D721Med (cell line): Measurements from ENCODE around the gene NDUFA9.

Experiments
- DNase-seq: peaks from one replicate; pipeline ENCODE4 v3.0.0; 2011; ENCODE audit warnings: low spot score; ENCODE audit not compliant: insufficient read length
- FAIRE-seq: peaks from 2 replicates; lab custom pipeline; 2011; peaks lifted over from hg19 to GRCh38; lab: Jason Lieb, UNC
- TF ChIP-seq, protein P1 (sequence below): IDR thresholded peaks from 2 replicates; pipeline ENCODE4 v1.5.1; 2012; ENCODE audit warnings: mild to moderate bottlenecking, control low read depth; ENCODE audit not compliant: insufficient read depth; ENCODE audit errors: missing control alignments

The NDUFA9 gene

DNA sequence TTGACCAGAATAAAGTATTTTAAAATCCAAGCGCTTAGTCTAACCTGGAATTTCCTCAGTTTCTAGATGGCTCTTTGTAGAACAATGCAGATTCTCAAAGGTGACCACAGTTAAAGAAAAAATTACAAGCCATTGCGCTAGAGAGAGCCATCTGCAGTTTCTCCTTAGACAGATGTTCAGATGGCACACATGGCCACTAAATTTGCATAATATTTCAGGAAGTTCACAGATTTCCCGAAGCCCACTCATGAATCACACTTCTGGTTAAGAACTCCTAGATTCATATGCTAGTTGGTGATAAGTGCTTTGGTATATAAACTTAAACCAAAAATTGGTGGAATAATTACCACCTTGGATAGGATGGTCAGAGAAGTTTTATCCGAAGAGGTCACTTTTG, 812 bp upstream of the NDUFA9 start:
- no peak for DNase-seq
- TF ChIP-seq, protein P1, sequence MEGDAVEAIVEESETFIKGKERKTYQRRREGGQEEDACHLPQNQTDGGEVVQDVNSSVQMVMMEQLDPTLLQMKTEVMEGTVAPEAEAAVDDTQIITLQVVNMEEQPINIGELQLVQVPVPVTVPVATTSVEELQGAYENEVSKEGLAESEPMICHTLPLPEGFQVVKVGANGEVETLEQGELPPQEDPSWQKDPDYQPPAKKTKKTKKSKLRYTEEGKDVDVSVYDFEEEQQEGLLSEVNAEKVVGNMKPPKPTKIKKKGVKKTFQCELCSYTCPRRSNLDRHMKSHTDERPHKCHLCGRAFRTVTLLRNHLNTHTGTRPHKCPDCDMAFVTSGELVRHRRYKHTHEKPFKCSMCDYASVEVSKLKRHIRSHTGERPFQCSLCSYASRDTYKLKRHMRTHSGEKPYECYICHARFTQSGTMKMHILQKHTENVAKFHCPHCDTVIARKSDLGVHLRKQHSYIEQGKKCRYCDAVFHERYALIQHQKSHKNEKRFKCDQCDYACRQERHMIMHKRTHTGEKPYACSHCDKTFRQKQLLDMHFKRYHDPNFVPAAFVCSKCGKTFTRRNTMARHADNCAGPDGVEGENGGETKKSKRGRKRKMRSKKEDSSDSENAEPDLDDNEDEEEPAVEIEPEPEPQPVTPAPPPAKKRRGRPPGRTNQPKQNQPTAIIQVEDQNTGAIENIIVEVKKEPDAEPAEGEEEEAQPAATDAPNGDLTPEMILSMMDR: no peak
- no peak for FAIRE-seq

DNA sequence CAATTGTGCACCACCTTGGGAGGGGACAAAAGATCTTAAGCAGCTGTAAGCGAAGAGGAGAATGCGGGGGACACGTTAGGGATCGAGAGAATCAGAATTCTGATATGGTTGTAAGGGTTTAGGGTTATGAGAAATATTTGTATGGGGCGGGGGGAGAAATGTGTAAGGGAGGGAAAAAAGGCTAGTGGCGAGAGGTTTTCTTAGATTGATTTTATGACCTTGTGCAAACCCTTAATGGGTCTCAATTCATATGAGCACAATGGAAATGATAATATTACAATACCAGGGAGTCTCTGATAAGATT, 396 bp downstream of the NDUFA9 start:
- DNase-seq (no peak), FAIRE-seq (no peak)
- TF ChIP-seq, protein P1: no peak

DNA sequence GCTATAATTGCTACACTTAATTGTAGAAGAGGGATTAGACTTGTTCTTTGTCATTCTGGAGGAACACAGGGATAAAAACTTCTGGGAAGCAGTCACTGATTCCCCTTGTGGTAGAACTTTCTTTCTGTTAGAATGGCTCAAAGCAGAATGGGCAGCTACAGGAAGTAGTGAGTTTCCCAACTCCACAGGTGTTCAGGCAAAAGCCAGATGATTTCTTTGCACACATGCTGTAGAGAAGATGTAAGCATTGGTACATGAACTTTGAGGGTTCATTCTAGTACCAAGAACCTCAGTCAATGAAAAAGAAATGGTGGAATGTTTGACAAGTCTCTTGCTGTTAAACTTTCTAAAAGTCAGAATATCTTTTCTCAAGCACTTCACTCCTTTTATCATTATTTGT, 4.3 kb downstream of the NDUFA9 start:
- FAIRE-seq: no peak
- DNase-seq: no peak
- TF ChIP-seq, protein P1: no peak

DNA sequence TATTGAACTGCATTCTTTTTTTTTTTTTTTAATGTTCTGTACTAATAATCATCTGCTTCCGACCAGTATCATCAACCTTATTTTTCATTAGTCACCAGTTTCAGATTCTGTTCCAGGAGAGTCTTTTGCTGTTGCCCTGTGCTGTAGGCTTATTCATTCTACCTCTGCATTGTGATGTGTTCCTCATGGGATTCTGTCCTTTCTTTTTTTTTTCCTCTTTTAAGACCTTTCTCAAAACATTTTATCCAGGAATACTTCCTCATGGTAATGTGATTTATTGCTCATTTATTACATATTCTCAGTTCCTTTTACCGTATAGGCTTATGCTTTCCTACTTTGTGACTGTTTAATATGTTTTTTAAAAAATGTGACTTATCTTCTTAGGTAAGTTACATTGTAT, 4.8 kb downstream of the NDUFA9 start:
- DNase-seq (no peak), FAIRE-seq (no peak)
- TF ChIP-seq, protein P1: no peak

DNA sequence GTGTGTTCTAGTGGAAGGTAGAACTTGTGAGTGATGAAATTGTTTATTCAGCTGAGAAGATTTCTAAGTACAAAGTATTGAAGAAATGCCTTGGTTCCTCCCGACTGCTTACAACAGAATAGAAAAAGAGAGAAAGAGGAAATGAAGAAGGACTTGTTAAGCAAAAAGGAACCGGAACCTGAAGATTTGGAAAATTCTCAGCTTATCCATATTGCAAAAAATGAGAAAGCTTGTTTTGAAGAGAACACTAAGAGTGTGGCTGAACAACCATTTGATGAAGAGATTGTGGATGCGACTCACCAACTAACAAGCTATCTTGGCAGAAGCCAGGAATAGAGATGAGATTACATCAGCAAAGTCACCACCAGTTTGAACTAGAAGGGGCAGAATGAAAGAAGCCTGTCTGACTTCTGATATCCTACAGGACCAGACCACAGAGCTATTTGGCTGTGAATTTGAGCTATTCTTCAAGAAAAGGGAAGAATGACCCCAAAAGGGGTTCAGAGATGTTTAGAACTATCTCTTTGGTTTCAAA, 15.1 kb downstream of the NDUFA9 start:
- no peak for DNase-seq
- FAIRE-seq: no peak
- TF ChIP-seq, protein P1: no peak

DNA sequence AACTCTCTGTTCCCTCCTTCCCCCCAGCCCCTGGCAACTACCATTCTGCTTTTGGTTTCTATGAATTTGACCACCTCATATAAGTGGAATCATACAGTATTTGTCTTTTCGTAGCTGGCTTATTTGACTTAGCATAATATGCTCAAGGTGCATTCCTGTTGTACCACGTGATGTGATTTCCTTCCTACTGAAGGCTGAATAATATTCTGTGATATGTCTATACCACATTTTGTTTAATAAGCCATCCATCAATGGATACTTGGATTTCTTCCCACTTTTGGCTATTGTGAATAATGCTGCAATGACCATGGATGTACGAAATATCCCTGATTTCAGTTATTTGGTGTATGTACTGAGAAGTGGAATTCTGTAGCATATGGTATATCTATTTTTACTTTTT, 16.3 kb downstream of the NDUFA9 start:
- DNase-seq (no peak), FAIRE-seq (no peak)
- TF ChIP-seq, protein P1: no peak

DNA sequence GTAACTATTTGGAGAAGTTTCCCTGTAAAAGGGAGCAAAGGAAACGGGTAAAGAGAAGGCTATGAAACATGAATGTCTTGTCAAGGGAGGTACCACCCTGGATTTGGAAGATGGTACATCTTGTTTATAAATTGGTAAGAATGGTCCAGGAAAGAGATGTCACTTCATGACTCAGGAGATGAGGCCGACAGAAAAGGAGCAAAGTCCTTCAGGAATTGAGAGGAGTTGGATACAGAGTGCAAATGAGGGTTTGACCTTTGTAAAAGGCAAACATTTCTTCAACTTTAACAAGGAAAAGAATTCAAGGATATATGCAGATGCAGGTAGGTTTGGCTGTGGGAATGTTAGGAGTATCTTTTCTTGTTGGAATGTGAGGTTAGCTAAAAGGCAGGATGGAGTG, 30.8 kb downstream of the NDUFA9 start:
- FAIRE-seq (no peak), DNase-seq (no peak)
- TF ChIP-seq, protein P1: no peak
